Measurements from ENCODE around the gene EMC8.
A peak's percentile ranks its signal among the peaks of the same experiment; 100 is the strongest.
"Not testable (repeated sequence)": the region's sequence is repeated elsewhere in the genome, so short reads cannot be mapped to it uniquely, and the experiment has no call there.

EMC8 gene

DNA sequence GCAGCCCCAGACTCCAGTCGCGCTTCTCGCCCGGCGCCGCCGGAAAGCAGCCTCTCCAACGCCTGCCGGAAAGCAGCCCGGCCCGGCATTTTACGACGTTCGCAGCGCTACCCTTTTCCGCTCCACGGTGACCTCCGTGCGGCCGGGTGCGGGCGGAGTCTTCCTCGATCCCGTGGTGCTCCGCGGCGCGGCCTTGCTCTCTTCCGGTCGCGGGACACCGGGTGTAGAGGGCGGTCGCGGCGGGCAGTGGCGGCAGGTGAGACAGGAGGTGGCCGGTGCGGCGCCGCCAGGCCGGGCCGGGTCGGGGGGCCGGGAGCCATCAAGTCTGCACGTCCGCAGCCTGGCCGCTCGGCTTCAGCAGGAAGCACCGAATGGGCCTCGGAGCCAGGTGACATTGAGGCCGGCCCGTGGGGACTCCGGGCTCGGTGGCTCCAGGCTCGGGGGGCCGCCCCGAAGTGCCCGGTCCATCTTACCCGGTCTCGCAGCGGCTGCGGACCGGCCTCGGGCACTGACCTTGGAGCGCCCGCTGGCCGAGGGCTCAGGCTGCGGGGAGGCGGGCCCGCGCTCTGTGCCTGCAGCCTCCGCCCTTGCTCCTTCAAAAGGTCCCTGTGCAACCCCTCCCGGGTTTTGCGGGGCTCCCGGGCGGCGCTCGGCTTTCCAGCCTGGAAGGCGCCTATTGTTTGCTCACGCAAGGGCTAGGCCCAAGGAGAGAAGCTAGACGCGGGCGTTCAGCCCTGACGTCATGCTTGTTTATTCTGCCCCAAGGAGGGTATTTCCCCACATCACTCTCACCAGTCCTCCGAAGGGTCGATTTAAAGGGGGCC, at the start of gene EMC8, which contains the start of gene COX4I1:
Gene EMC8, minus strand, starts transcription at position 48 of the 824 bp plus-strand sequence. CDS start 249 bp downstream, outside the sequence.
Gene COX4I1, plus strand, starts transcription at position 199 of the 824 bp plus-strand sequence. CDS start 1,511 bp downstream, outside the sequence.
- DNase-seq (ENCODE audit: low read depth in 2 of 3, low spot score in 1 of 3) = peak; percentile 87 to 94 (median 88)

- no peak for DNase-seq (ENCODE audit: low read depth in 2 of 3, low spot score in 1 of 3)
Measured at GRCh38 chr16:85848986-85849385, 49.6 kb upstream of the EMC8 start.

DNA sequence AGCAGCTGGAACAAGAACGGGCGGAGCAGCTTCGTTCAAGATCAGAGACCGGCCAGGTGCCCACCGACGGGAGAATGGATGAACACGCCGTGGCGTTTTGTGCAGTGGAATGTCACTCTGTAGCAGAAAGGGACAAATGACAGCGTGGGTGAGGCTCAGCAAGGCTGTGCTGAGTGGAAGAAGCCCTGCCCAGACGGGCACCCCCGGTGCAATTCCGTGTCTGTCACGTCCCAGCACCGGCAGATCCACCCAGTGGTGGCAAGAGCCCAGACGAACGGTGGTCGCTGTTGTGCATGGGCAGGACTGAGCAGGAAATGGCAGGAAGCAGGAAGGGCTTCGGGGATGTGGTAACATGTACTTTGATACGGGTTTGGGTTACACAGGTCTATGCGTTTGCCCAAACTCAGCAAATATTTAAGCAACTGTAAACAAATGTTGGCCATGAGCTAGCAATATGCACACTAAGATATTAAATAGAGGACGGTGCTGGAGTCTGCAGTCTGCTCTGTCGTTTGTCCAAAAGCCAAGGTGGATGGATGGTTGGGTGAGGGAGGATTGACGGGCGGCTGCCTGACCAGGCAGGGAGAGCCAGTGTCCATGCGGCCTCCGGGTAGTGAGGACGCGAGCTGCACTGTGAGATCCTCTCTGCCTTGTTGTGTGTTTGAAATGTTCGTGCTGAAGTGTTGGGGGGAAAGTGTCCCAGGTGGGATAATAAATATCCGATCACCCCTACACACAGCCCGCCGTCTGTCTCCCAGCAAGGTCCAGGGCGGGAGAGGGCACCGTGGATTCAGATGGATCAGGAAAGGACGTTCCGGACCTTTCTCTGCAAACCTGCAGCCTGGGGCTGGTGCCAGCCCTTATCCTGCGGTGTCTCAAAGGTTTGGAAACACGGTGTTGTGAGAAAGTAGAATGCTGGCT, 48.6 kb upstream of the EMC8 start:
- no peak for DNase-seq (ENCODE audit: low read depth in 2 of 3, low spot score in 1 of 3)

GRCh38 chr16:85847036-85847435, 47.7 kb upstream of the EMC8 start:
- no peak for DNase-seq (ENCODE audit: low read depth in 2 of 3, low spot score in 1 of 3)

GRCh38 chr16:85846461-85846860, 47.1 kb upstream of the EMC8 start:
- DNase-seq (ENCODE audit: low read depth in 2 of 3, low spot score in 1 of 3) = no peak

- DNase-seq (ENCODE audit: low read depth in 2 of 3, low spot score in 1 of 3) = no peak
Measured at GRCh38 chr16:85845266-85845665, 45.9 kb upstream of the EMC8 start.

DNA sequence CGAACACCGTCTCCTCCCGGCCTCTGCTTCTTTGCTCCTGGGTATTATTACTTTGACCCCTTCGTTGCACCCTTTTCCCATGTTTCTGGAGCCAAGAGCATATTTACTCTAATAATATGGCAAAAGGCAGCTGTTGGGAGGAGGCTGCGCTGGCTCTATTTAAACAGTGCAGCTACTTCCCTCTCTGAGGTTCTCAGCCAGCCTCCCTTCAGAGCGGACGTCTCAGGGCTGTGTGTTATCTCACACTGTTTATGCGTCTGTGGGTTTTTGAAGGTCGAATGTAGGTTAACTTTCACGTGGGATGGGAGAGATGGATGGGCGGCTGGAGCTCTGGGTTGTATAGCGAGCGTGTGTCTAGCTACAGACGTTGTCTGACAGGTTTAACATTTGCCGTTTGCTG, 45.4 kb upstream of the EMC8 start:
- no peak for DNase-seq (ENCODE audit: low read depth in 2 of 3, low spot score in 1 of 3)

GRCh38 chr16:85844169-85844481, 44.8 kb upstream of the EMC8 start:
- no peak for DNase-seq (ENCODE audit: low read depth in 2 of 3, low spot score in 1 of 3)

DNA sequence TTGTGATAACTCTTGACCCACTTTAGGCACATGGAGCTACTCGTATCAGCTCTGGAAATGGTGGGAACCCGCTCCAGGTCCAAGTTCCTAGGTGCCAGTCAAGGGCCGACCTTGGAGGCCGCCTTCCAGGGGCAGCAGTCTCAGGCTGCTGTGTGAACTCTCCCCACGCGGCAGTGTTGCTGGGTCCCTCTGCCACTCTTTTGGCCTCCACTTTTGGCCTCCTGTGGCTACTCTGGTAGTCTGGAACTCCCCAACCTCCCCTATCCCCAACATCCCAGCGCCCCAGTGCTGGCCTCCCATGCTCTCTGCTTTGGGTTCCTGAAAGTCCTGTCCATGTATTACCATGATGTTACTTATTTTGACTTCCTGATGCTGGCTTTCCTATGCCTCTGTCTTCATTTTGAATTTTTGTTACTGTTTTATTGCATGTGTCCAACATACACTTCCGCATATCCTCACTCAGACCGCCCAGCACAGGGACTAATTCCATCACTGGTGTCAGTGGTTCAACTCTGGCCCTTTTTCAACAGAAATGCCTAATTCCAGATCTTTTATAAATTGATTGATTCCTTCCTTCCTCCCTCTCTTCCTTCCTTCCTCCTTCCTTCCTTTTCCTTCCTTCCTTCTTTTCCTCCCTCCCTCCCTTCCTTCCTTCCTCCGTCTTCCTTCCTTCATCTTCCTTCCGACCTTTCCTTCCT, 44.3 kb upstream of the EMC8 start:
- no peak for DNase-seq (ENCODE audit: low read depth in 2 of 3, low spot score in 1 of 3)

DNA sequence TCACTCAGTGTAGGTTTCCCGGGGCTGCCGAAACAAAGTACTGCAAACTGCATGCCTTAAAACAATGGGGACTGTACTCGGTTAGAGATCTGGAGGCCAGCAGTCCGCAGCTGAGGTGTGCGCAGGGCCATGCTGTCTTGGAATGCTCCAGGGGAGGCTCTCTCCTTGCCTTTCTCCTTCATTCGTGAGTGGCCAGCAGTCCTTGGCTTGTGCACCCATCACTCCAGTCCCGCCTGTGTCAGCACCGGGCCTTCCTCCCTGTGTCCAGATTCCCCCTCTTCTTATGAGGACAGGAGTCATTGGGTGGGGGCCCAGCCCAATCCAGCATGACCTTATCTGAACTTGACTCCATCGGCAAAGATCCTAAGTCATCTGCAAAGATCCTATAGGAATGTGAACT, 43.5 kb upstream of the EMC8 start:
- DNase-seq (ENCODE audit: low read depth in 2 of 3, low spot score in 1 of 3) = no peak

- no peak for DNase-seq (ENCODE audit: low read depth in 2 of 3, low spot score in 1 of 3)
Measured at GRCh38 chr16:85842435-85842834, 43.1 kb upstream of the EMC8 start.

DNA sequence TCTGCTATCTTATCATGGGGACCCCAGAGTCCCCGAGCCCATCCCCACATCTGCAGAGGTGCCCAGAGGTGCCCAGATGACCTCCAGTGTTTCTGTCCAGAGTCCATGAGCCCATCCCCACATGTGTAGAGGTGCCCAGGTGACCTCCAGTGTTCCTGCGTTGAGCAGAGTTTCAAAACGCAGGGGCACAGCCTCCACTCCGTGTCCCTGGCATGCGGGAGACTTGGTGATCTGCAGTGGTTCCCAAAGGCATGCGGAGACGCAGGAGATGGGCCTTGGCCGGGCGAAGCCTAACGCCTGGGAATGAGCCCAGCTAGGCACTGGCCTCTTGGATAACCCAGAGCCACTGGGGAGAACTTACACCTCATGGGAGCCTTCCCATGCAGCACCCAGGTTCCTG, 41.5 kb upstream of the EMC8 start:
- no peak for DNase-seq (ENCODE audit: low read depth in 2 of 3, low spot score in 1 of 3)

GRCh38 chr16:85840395-85840794, 41.1 kb upstream of the EMC8 start:
- DNase-seq (ENCODE audit: low read depth in 2 of 3, low spot score in 1 of 3) = no peak

DNA sequence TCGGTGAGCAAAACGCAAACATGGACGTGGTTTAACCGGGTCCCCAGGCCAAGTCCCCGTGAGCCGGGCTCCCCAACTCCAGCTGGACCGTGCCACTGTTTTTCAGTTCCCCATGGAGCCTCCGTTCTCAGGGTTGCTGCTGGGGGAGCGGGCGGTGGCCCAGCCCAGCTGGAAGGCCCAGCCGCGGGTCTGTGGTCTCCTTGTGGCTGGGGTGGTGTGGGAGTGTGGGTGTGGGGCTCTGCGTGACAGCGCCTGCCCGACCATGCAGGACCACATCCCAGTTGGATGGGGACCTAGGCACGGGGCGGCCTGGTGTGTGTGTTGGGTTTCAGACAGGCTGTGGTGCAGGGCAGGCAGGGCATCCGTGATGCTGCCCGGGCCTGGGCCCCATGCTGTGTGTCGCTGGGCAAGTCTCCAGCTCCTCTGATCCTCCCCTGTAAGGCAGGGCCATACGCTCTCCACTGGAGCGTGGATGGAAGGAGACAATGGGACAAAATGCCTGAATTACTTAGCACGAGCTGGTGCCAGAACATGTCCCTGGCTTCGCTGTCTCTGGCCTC, 40.4 kb upstream of the EMC8 start:
- DNase-seq (ENCODE audit: low read depth in 2 of 3, low spot score in 1 of 3) = no peak

GRCh38 chr16:85838876-85839585, 39.7 kb upstream of the EMC8 start:
- no peak for DNase-seq (ENCODE audit: low read depth in 2 of 3, low spot score in 1 of 3)

- no peak for DNase-seq (ENCODE audit: low read depth in 2 of 3, low spot score in 1 of 3)
Measured at GRCh38 chr16:85838381-85838780, 39.0 kb upstream of the EMC8 start.

- not testable (repeated sequence) for DNase-seq (ENCODE audit: low read depth in 2 of 3, low spot score in 1 of 3)
Measured at GRCh38 chr16:85837654-85838053, 38.3 kb upstream of the EMC8 start.

GRCh38 chr16:85836706-85837582, 37.6 kb upstream of the EMC8 start:
- no peak for DNase-seq (ENCODE audit: low read depth in 2 of 3, low spot score in 1 of 3)

- DNase-seq (ENCODE audit: low read depth in 2 of 3, low spot score in 1 of 3) = no peak
Measured at GRCh38 chr16:85835956-85836705, 36.8 kb upstream of the EMC8 start.
